Left lung (tissue), 10 donors: Measurements from ENCODE around the gene CD70. TPM values are rescaled to one million over a fixed set of nuclear protein-coding genes. Genes with fewer than 3 reads are reported as not detected.
A peak's percentile ranks its signal among the peaks of the same experiment; 100 is the strongest.
"Not testable (repeated sequence)": the region's sequence is repeated elsewhere in the genome, so short reads cannot be mapped to it uniquely, and the experiment has no call there.

Experiments
- ATAC-seq: fragments of 200-7000 bp; cut with Tn5 transposase; one replicate; pipeline ENCODE4 v1.9.1; 2020; ENCODE audit warnings: moderate library complexity
- DNase-seq, 4 donors: peaks; one replicate each; pipeline ENCODE4 v3.0.0-alpha.2; 2013 to 2020
- H3K27ac ChIP-seq, 2 donors: fragments of 200-600 bp; sonication (generic) in 1 of 2; one replicate each; pipeline versions ENCODE4 v1.5.0 to v1.8.0; 2020 to 2021
- H3K27me3 ChIP-seq, 2 donors: fragments of 200-600 bp; sonication (generic) in 1 of 2; one replicate each; pipeline versions ENCODE4 v1.5.0 to v1.8.0; 2020 to 2021
- H3K36me3 ChIP-seq, 2 donors: fragments of 200-600 bp; sonication (generic) in 1 of 2; one replicate each; pipeline versions ENCODE4 v1.5.0 to v1.8.0; 2020 to 2021
- H3K4me1 ChIP-seq, 2 donors: fragments of 200-600 bp; one replicate each; pipeline ENCODE4 v1.8.0; 2021
- H3K4me3 ChIP-seq, 2 donors: fragments of 200-600 bp; sonication (generic) in 1 of 2; one replicate each; pipeline versions ENCODE4 v1.5.0 to v1.8.0; 2020 to 2021; ENCODE audit warnings: mild to moderate bottlenecking in 1 of 2
- H3K9me3 ChIP-seq, 2 donors: fragments of 200-600 bp; sonication (generic) in 1 of 2; one replicate each; pipeline versions ENCODE4 v1.5.0 to v1.8.0; 2020 to 2021
- CTCF ChIP-seq, 2 donors: fragments of 200-600 bp; sonication (generic) in 1 of 2; IDR thresholded peaks; one replicate each; pipeline versions ENCODE4 v1.5.0 to v1.8.0; 2021; ENCODE audit warnings: antibody characterized with exemption in 2 of 2
- intact Hi-C, 2 donors: fragments of 100-400 bp; cut with DNase I; formaldehyde crosslinking; loops; one replicate each; pipeline versions ENCODE4 v1.11.2 to v1.14.2; 2022
- polyA plus RNA-seq, 6 donors: library from polyadenylated mRNA; unstranded; fragments of 120-200 nt; gene quantifications; one replicate each; pipeline ENCODE4 v1.2.1, GENCODE V29; 2013; ENCODE audit not compliant: insufficient read length in 6 of 6
- total RNA-seq, 2 donors: library from RNA; stranded (reverse); fragmentation: NEBNext Ultra II Directional; extraction: Animal tissue kit (Norgen Biotek cat#: 25700); gene quantifications; one replicate each; pipeline ENCODE4 v1.2.1, GENCODE V29; 2021
- donor health status: DM: no; HTN: yes; CAD: no.
- donor health status: DM: no; HTN: no; CAD: no.

Gene CD70
- total and polyA plus RNA-seq, 8 donors = 0.22 to 0.53 (median 0.39) TPM; not detected in 4

- Histone ChIP-seq H3K4me1 (no peaks in the 10 kb centered on the region), H3K4me3 (no peak overlapping the region), H3K27ac (no peak overlapping the region), H3K9me3 (peaks cover 0 to 3% of the 10 kb centered on the region in 2 donors), H3K36me3 (no peaks in the 10 kb centered on the region), H3K27me3 (peaks cover 0 to 36% of the 10 kb centered on the region in 2 donors)
- no peak for ATAC-seq
- intact Hi-C loops = no loop called here
- no peak for DNase-seq
- TF ChIP-seq CTCF (IDR thresholded peaks at IDR 0.05) = no peak
Observed at GRCh38 chr19:6571167-6571566, 19.8 kb downstream of the CD70 start.

- ATAC-seq = no peak
- peaks cover 0 to 3% of the 10 kb centered on the region in 2 donors for H3K9me3 ChIP-seq
- no peak for TF ChIP-seq CTCF (IDR thresholded peaks at IDR 0.05)
- peaks cover 0 to 36% of the 10 kb centered on the region in 2 donors for H3K27me3 ChIP-seq
- no peaks in the 10 kb centered on the region for H3K4me1 ChIP-seq
- no peaks in the 10 kb centered on the region for H3K36me3 ChIP-seq
- no peak overlapping the region for H3K4me3 ChIP-seq
- no peak overlapping the region for H3K27ac ChIP-seq
- DNase-seq = no peak
- intact Hi-C loops = no loop called here
Observed at GRCh38 chr19:6570764-6571163, 20.2 kb downstream of the CD70 start.

GRCh38 chr19:6568816-6569215 lies 22.1 kb downstream of the CD70 start:
- TF ChIP-seq CTCF (IDR thresholded peaks at IDR 0.05) = no peak
- Histone ChIP-seq H3K4me3 (no peak overlapping the region), H3K27me3 (peaks cover 0 to 36% of the 10 kb centered on the region in 2 donors), H3K9me3 (peaks cover 0 to 10% of the 10 kb centered on the region in 2 donors), H3K4me1 (no peaks in the 10 kb centered on the region), H3K27ac (no peak overlapping the region), H3K36me3 (no peaks in the 10 kb centered on the region)
- intact Hi-C loops = no loop called here
- DNase-seq (no peak), ATAC-seq (no peak)

- intact Hi-C loops = no loop called here
- DNase-seq = no peak
- no peaks in the 10 kb centered on the region for H3K36me3 ChIP-seq
- no peaks in the 10 kb centered on the region for H3K4me1 ChIP-seq
- no peak for TF ChIP-seq CTCF (IDR thresholded peaks at IDR 0.05)
- no peak overlapping the region for H3K4me3 ChIP-seq
- H3K27ac ChIP-seq = no peak overlapping the region
- no peak for ATAC-seq
- peaks cover 0 to 39% of the 10 kb centered on the region in 2 donors for H3K27me3 ChIP-seq
- H3K9me3 ChIP-seq = peaks cover 0 to 10% of the 10 kb centered on the region in 2 donors
Observed at GRCh38 chr19:6568010-6568526, 22.9 kb downstream of the CD70 start.

- H3K27ac ChIP-seq, DNase-seq, ATAC-seq, H3K36me3 ChIP-seq, intact Hi-C loops, H3K4me1 ChIP-seq, H3K4me3 ChIP-seq: not testable (repeated sequence)
- Histone ChIP-seq H3K9me3 (peaks cover 0 to 10% of the 10 kb centered on the region in 2 donors), H3K27me3 (peaks cover 0 to 36% of the 10 kb centered on the region in 2 donors)
Observed at GRCh38 chr19:6566727-6567126, 24.2 kb downstream of the CD70 start.

GRCh38 chr19:6564393-6564792 lies 26.6 kb downstream of the CD70 start:
- DNase-seq (no peak), ATAC-seq (peak; percentile 49)
- TF ChIP-seq CTCF (IDR thresholded peaks at IDR 0.05) = no peak
- Histone ChIP-seq H3K36me3 (no peaks in the 10 kb centered on the region), H3K27me3 (peaks cover 0 to 19% of the 10 kb centered on the region in 2 donors), H3K27ac (no peak overlapping the region), H3K9me3 (peaks cover 0 to 7% of the 10 kb centered on the region in 2 donors), H3K4me1 (no peaks in the 10 kb centered on the region), H3K4me3 (no peak overlapping the region)
- intact Hi-C loops = no loop called here

GRCh38 chr19:6562437-6562836 lies 28.5 kb downstream of the CD70 start:
- H3K4me3 ChIP-seq, ATAC-seq, H3K27ac ChIP-seq, H3K4me1 ChIP-seq, DNase-seq, H3K9me3 ChIP-seq, intact Hi-C loops, H3K36me3 ChIP-seq: not testable (repeated sequence)
- peaks cover 0 to 29% of the 10 kb centered on the region in 2 donors for H3K27me3 ChIP-seq
